Measurements from ENCODE around the gene SLC29A2.
A peak's percentile ranks its signal among the peaks of the same experiment; 100 is the strongest.
"Not testable (repeated sequence)": the region's sequence is repeated elsewhere in the genome, so short reads cannot be mapped to it uniquely, and the experiment has no call there.

SLC29A2 gene

GRCh38 chr11:66327171-66328030 is 44.2 kb downstream of the SLC29A2 start:
- H3K4me3 ChIP-seq: peak overlapping the region; percentile 48
- no peaks in the 10 kb centered on the region for H3K9me3 ChIP-seq
- H3K9ac ChIP-seq: peak overlapping the region; percentile 84
- peak overlapping the region; percentile 98 for H3K4me2 ChIP-seq
- peaks cover 89% of the 10 kb centered on the region for H3K4me1 ChIP-seq
- no peak for TF ChIP-seq Cebpa-rat (IDR thresholded peaks at IDR 0.05)
- H3K27ac ChIP-seq: peak overlapping the region; percentile 98
- H3K27me3 ChIP-seq: no peaks in the 10 kb centered on the region
- H4K20me1 ChIP-seq: no peaks in the 10 kb centered on the region
- H3K36me3 ChIP-seq: no peaks in the 10 kb centered on the region

DNA sequence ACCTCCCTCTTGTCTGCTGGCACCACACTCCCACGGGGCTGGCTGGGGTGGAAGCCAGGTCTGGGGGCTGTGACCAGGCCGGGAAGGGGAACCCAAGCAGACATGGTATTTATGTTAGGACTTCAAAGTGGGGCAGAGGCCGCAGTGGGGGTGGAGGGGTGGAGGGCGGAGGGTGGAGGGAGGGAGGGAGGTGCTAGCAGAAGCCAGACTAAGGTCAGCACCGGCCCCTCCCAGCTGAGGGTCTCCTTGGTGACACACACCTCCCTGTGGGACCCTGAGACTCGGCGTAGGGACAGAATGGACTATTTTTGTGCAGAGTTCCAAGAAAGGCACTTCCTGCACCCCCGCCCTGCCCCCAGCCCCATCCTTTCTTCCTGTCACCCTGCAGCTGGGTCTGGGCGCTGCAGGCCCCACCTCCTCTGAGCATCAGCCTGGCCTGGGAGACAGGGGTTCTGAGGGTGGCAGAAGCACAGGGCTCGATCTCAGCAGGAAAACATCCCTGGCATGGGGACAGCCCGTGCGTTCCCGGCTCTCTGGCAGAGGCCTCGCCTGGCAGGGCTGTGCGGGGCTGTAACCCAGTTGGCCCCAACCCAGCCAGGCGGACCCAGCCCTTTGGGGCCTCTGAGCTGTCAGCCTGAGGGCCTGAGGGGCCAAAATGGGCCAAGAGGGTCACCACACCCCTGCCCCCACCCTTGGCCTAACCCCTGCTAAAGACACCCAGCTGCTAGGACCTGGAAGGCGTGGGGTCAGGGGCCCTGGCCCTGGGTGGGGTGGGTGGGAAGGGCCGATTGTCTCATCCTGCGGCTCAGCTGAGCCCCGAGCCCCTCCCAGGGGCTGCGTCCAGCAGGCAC is 45.1 kb downstream of the SLC29A2 start:
- H3K9ac ChIP-seq: peak overlapping the region; percentile 84

GRCh38 chr11:66325263-66325671 is 46.3 kb downstream of the SLC29A2 start:
- no peak for TF ChIP-seq Cebpa-rat (IDR thresholded peaks at IDR 0.05)
- H3K4me3 ChIP-seq: peak overlapping the region; percentile 50
- no peaks in the 10 kb centered on the region for H3K27me3 ChIP-seq
- peaks cover 2% of the 10 kb centered on the region; the same call in 1 of the 2 replicates for H3K9me3 ChIP-seq
- H3K4me1 ChIP-seq: peaks cover 86% of the 10 kb centered on the region
- H3K27ac ChIP-seq: peak overlapping the region; percentile 98
- no peaks in the 10 kb centered on the region for H4K20me1 ChIP-seq
- H3K4me2 ChIP-seq: peak overlapping the region; percentile 98
- H3K9ac ChIP-seq: peak overlapping the region; percentile 84
- H3K36me3 ChIP-seq: no peaks in the 10 kb centered on the region

More for the DNA sequence above, 45.1 kb downstream of the SLC29A2 start:
- Histone ChIP-seq H3K27me3 (no peaks in the 10 kb centered on the region), H4K20me1 (no peaks in the 10 kb centered on the region), H3K4me3 (peak overlapping the region; percentile 50), H3K9me3 (no peaks in the 10 kb centered on the region), H3K36me3 (no peaks in the 10 kb centered on the region), H3K4me2 (peak overlapping the region; percentile 98), H3K4me1 (peaks cover 96% of the 10 kb centered on the region), H3K27ac (peak overlapping the region; percentile 98)
- no peak for TF ChIP-seq Cebpa-rat (IDR thresholded peaks at IDR 0.05)

- H3K9ac ChIP-seq: peak overlapping the region; percentile 84; the same call in 1 of the 2 replicates
- peaks cover 80% of the 10 kb centered on the region for H3K4me1 ChIP-seq
- H3K4me2 ChIP-seq: peak overlapping the region; percentile 98
Measured at GRCh38 chr11:66324664-66325063, 46.9 kb downstream of the SLC29A2 start.

DNA sequence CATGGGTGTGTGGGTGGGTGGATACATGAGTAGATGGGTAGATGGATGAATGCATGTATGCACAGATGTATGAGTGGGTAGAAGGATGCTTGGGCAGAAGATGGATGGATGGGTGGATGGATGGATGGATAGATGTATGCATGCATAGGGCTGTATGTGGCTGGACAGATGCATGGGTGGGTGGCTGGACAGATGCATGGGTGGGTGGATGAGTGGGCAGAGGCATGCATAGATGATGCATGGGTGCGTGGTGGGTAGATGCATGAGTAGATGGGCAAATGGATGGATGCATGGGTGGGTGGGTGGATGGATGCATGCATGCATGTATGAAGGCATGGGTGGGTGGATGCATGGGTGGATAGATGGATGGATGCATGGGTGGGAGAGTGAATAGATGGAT is 47.9 kb downstream of the SLC29A2 start:
- H3K9ac ChIP-seq: no peak overlapping the region
- no peaks in the 10 kb centered on the region for H3K27me3 ChIP-seq
- H3K4me1 ChIP-seq: peaks cover 79% of the 10 kb centered on the region
- TF ChIP-seq Cebpa-rat (IDR thresholded peaks at IDR 0.05): no peak
- no peak overlapping the region for H3K4me3 ChIP-seq
- H4K20me1 ChIP-seq: no peaks in the 10 kb centered on the region
- H3K9me3 ChIP-seq: peaks cover 11% of the 10 kb centered on the region; the same call in 1 of the 2 replicates
- no peaks in the 10 kb centered on the region for H3K36me3 ChIP-seq
- H3K4me2 ChIP-seq: no peak overlapping the region; the same call in 1 of the 2 replicates
- no peak overlapping the region for H3K27ac ChIP-seq

More at GRCh38 chr11:66324664-66325063, 46.9 kb downstream of the SLC29A2 start:
- H4K20me1 ChIP-seq: no peaks in the 10 kb centered on the region
- H3K9me3 ChIP-seq: peaks cover 8% of the 10 kb centered on the region; the same call in 1 of the 2 replicates
- no peak for TF ChIP-seq Cebpa-rat (IDR thresholded peaks at IDR 0.05)
- H3K27ac ChIP-seq: peak overlapping the region; percentile 98
- H3K27me3 ChIP-seq: no peaks in the 10 kb centered on the region
- H3K36me3 ChIP-seq: no peaks in the 10 kb centered on the region
- no peak overlapping the region for H3K4me3 ChIP-seq

GRCh38 chr11:66322732-66323427 is 48.7 kb downstream of the SLC29A2 start:
- Histone ChIP-seq H3K9ac (no peak overlapping the region), H3K4me1 (peaks cover 79% of the 10 kb centered on the region), H3K4me3 (no peak overlapping the region), H4K20me1 (no peaks in the 10 kb centered on the region), H3K9me3 (peaks cover 11% of the 10 kb centered on the region; the same call in 1 of the 2 replicates), H3K36me3 (no peaks in the 10 kb centered on the region), H3K27ac (peak overlapping the region; percentile 30; the same call in 1 of the 2 replicates), H3K4me2 (no peak overlapping the region), H3K27me3 (no peaks in the 10 kb centered on the region)
- TF ChIP-seq Cebpa-rat (IDR thresholded peaks at IDR 0.05): no peak

- no peak overlapping the region for H3K9ac ChIP-seq
- no peaks in the 10 kb centered on the region for H3K36me3 ChIP-seq
- H3K27me3 ChIP-seq: no peaks in the 10 kb centered on the region
- 0 out of 2 replicates have a peak overlapping the region, but pooled peaks have one; percentile 30 for H3K27ac ChIP-seq
- H3K4me1 ChIP-seq: peaks cover 69% of the 10 kb centered on the region
- peaks cover 11% of the 10 kb centered on the region; the same call in 1 of the 2 replicates for H3K9me3 ChIP-seq
- TF ChIP-seq Cebpa-rat (IDR thresholded peaks at IDR 0.05): no peak
- peak overlapping the region; percentile 34; the same call in 1 of the 2 replicates for H3K4me2 ChIP-seq
- no peak overlapping the region for H3K4me3 ChIP-seq
- H4K20me1 ChIP-seq: 0 out of 2 replicates have a peak, but pooled peaks cover 2% of the 10 kb centered on the region
Measured at GRCh38 chr11:66321606-66322005, 50.0 kb downstream of the SLC29A2 start.

- not testable (repeated sequence) for H4K20me1 ChIP-seq, H3K9ac ChIP-seq, H3K4me3 ChIP-seq, H3K27me3 ChIP-seq, H3K36me3 ChIP-seq, H3K4me2 ChIP-seq, H3K27ac ChIP-seq
- H3K4me1 ChIP-seq: peaks cover 72% of the 10 kb centered on the region
- peaks cover 11% of the 10 kb centered on the region; the same call in 1 of the 2 replicates for H3K9me3 ChIP-seq
Measured at GRCh38 chr11:66320748-66321147, 50.8 kb downstream of the SLC29A2 start.

DNA sequence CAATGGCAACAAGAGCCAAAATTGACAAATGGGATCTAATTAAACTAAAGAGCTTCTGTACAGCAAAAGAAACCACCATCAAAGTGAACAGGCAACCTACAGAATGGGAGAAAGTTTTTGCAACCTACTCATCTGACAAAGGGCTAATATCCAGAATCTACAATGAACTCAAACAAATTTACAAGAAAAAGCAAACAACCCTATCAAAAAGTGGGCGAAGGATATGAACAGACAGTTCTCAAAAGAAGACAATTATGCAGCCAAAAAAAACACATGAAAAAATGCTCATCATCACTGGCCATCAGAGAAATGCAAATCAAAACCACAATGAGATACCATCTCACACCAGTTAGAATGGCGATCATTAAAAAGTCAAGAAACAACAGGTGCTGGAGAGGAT is 51.3 kb downstream of the SLC29A2 start:
- H3K27ac ChIP-seq, H3K4me2 ChIP-seq, H3K27me3 ChIP-seq, H3K4me3 ChIP-seq, H3K9ac ChIP-seq, H3K36me3 ChIP-seq: not testable (repeated sequence)
- Histone ChIP-seq H4K20me1 (peaks cover 14% of the 10 kb centered on the region), H3K9me3 (peaks cover 11% of the 10 kb centered on the region; the same call in 1 of the 2 replicates), H3K4me1 (peaks cover 72% of the 10 kb centered on the region)
